Peyer's patch (tissue), 4 donors: ENCODE data around the gene CD82.

Source experiments
- POLR2A ChIP-seq, 2 donors: fragments of 450-650 bp; IDR thresholded peaks; one replicate each; pipeline ENCODE4 v1.5.1; 2017; ENCODE audit warnings: antibody characterized with exemption in 2 of 2, mild to moderate bottlenecking in 2 of 2, moderate library complexity in 2 of 2
- TF ChIP-seq, protein P1 (sequence below), 6 experiments: fragments of 450-650 bp in 4 of 6; fragments of 200-600 bp in 2 of 6; sonication (generic) in 1 of 6; IDR thresholded peaks; one replicate each; pipeline ENCODE4 v1.5.1; 2017 to 2019; ENCODE audit warnings: antibody characterized with exemption in 6 of 6, mild to moderate bottlenecking in 3 of 6, moderate library complexity in 1 of 6

DNA sequence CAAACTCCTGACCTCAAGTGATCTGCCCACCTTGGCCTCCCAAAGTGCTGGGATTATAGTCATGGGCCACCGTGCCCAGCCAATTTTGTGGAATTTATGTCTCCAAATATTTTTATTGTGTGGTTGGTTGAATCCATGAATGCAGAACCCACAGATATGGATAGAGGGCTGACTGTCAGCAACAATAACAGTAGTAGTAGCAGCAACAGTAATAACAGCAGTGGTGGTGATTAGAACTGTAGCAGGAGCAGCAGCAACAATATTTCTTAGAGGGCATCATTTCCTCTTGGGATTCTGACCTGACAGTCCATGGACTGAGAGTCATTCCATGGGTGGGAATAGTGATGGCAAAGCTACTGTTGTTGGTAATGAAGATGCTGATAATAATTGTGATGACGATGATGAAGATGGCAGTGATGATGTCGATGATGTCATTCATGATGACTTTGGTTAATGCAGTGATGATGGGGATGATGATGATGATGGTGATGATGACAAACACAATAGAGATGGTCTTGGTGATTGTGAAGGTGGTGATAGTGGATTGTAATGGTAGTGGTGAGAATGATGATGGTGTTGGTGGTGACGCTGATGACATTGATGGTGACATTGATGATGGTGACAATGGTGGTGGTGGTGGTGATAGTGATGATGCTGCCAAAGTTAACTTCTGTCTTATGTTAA, 13.9 kb upstream of the CD82 start:
- TF ChIP-seq, protein P1, sequence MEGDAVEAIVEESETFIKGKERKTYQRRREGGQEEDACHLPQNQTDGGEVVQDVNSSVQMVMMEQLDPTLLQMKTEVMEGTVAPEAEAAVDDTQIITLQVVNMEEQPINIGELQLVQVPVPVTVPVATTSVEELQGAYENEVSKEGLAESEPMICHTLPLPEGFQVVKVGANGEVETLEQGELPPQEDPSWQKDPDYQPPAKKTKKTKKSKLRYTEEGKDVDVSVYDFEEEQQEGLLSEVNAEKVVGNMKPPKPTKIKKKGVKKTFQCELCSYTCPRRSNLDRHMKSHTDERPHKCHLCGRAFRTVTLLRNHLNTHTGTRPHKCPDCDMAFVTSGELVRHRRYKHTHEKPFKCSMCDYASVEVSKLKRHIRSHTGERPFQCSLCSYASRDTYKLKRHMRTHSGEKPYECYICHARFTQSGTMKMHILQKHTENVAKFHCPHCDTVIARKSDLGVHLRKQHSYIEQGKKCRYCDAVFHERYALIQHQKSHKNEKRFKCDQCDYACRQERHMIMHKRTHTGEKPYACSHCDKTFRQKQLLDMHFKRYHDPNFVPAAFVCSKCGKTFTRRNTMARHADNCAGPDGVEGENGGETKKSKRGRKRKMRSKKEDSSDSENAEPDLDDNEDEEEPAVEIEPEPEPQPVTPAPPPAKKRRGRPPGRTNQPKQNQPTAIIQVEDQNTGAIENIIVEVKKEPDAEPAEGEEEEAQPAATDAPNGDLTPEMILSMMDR (IDR thresholded peaks at IDR 0.05): no peak
- TF ChIP-seq POLR2A (IDR thresholded peaks at IDR 0.05): no peak
